NAMALWA (cell line): ENCODE measurements around the gene PDGFD.
A peak's percentile ranks its signal among the peaks of the same experiment; 100 is the strongest.

Experiments
- DNase-seq: peaks from one replicate; pipeline ENCODE4 v3.0.0-alpha.2; 2015; ENCODE audit warnings: low spot score

The PDGFD gene

DNA sequence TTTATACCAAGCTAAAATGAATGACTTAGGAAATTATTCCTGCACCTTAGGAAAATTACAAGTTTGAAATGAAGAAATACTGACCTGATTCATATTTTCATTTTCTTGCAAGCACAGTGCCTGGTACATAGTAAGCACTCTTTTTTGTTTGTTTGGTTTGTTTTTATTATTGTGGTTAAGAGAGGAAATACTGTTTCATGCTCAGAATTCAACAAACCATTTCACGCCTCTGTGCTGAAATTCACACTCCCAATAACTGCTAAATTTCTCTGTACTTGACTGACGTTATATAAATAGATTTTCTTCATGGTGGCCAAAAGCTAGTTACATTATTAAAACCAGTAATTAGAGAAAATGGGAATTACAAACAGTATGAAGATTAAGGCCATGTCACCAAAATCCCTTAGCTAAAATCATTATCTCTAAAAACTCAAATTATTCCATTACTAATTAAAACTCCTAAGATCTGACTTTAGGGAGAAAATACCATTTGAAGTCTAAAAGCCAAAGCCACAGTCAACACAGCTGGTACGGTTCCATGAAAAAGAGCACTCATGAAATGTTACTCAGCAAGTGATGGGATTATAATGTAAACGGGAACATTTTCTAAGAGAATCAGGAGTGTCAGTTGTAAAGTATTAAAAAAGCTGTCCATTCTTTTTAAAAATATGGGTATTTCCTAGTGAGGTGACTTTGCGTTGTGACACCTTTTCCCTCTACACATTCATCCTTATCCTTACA, 205.3 kb downstream of the PDGFD start:
- no peak for DNase-seq

DNA sequence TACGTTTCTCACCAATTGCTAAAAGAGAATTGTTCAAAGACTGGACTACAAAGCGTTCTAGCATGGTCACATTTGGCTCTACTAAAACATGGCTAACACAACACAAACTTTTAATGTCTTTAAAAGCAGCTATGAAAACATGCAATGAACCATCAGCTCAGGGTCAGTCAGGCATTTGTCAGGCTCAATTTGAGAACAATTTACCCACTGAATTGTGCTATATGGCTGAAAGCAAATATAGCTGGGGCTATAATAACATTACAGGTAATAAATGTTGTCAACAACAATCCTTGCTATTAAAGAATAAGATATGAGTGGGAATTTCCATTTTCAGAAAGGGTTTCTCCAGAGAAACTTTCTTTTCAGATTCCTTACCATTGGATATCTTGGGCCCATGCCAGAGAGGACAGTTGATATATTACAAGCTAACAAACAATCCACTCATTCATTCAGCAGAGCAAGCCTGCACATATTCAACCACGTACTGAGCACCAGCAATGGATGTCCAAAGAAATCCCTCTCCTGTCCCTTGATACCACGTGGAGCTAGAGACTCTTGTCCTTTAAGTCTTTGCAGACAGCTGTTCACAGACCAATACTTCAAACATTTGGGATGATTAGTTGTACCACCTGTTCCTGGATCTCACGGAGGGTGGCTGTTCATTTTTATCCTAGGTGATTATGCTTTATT, 210.0 kb downstream of the PDGFD start:
- no peak for DNase-seq

DNA sequence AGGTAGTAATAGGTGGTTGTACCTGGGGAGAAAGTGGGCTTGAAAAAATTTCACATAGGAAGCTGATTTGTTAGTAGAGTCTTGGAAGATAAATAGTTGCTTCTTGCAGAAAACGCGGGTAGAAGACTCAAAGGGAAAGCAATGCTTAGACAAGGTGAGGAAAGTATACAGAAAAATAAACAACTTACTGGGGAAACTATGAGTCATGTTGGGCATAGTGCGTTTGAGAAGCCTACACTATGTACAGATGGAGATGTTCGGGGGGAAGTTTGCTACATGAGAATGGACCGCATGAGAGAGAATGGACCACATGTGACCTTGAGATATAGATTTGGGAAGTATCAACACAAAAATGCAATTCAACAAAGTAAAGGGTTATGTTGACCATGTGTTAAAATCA, 214.2 kb downstream of the PDGFD start:
- no peak for DNase-seq

DNA sequence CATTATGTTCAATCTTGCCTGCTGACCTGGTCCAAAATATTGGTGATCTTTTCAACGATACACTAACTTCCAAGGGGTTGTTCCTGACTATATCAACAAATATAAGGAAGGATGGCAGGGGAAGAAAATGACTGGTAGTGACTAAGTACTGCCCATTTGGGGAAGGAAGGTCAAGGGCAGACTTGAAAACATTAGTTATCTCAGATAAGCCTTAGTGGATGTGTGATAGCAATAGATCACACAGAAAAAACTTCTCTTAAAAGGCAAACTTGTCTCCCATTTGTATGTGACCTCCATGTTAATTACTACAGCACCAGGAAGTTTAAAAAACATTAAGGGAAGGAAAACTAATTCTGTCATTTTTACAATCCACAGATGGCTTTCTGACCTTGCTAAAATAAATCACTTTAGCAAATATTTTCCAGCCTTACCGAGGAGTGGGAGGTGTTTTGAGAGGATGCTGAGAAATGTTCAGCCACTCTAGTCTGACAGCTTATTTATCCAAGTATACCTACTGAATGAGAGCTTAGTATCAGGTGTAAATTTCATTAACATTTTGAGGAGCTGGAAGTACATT, 215.7 kb downstream of the PDGFD start:
- DNase-seq: no peak

DNA sequence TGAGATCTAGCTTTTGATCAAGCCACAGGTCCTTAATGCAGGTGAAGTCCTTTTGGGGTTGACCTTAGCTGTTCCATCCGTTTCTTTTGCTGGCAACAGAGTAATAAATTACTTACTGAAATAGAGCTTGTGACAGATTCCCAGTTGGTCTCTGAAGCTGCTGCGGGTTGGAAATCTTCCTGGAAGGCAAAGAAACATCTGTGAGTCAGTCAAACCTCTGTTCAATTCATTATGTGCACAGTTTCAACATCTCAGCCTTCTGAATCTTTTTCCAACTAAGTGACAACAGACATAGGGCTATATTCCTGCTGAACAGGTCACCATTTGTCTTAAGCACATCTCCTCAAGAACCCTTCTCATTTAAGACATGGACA, 216.4 kb downstream of the PDGFD start:
- DNase-seq: no peak

DNA sequence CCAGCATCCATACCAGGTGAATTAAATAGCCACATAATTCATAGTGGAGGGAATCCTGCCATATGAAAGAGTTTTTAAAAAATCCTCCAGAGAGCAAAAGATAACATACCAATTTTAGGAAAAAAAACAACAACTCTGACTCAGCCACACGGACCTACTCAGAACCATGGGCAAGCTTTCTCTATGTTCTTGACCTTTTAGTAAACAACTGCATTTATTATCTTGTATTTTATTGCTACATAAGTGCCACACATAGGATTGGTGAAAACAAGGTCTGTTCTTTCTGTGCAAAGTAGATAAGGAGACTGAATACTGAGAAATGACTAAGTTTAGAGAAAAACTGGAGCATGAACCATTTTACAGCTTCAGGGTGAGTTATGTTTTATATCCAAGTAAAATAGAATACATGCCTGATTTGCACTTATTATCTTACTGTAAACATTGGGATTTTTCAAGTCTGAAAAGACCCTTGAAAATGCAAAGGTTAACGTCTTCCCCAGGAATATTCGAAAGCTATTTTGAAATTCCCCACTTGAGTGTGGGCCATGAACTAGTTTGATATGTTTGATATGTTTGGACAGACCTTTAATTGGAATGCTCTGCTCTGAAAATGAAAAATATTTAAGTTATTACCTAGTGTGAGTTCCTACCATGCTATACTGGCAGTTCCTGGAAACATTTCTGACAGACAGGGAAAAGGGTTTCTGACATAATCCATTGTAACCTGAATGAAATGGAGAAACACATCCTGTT, 217.0 kb downstream of the PDGFD start:
- no peak for DNase-seq

DNA sequence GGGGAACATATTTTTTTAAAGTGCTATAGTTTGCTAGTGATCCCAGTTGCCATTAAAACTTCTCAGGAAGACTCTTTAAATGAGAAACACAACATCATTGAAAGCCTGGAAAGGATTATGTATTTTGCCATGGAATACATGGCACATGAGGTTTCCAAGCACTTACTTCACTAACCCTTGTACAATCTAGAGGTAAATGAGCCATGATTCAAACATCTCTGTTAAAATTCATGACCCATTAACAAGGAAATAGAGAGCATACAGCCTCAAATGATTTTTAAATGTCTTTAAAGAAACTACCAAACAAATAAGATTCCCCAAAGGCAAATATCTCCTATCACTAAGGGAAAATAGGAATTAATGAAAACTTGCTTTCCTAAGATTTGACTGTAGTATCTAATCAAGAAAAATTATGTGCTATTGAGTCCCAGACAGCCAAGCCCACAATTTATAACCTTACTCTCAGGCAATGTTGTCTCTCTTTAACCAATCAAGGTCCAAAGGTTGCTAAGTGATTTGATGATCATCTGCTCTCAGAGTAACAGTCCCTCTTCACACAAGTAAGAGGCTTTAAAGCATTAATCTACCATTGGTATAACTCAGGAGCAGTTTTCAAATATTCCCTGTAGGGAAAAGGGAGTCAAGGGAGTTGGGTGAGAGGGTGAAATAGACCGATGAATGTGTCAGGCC, 219.6 kb downstream of the PDGFD start:
- no peak for DNase-seq

DNA sequence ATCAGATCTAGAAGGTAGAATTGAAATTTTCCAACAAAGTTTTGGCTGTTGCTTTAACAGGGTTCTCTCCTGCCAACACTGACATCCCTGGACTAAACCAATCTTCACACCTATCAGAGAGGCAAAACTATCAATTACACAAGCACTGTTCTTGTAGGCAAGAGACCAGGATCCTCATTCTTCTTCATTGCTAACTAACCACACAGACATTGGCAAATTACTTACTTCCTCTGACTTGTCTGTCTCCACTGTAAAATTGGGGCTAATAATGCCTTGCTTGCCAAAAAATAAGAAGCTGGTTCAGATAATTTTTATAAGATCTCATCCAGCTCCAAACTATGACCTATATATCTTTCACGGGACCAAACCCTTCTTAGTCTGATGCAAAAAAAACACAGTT, 221.3 kb downstream of the PDGFD start:
- no peak for DNase-seq

DNA sequence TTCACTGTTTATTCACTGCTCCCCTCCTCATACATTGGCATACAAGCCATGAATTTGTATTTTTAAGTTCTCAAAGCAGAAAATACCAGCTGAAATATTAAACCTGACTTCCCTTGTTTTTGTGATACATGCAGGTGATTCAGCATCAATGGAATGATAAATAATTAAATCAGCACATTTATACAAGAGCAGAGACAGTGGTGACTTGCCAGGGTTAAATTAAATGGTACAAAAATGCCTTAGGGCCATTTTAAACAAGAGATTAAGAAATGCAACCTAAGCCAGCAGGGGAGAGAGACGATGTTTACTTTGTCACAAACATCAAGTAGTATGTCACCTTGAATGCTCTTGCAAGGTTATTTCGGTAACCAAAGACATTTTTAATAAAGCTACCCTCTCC, 223.4 kb downstream of the PDGFD start:
- no peak for DNase-seq

DNA sequence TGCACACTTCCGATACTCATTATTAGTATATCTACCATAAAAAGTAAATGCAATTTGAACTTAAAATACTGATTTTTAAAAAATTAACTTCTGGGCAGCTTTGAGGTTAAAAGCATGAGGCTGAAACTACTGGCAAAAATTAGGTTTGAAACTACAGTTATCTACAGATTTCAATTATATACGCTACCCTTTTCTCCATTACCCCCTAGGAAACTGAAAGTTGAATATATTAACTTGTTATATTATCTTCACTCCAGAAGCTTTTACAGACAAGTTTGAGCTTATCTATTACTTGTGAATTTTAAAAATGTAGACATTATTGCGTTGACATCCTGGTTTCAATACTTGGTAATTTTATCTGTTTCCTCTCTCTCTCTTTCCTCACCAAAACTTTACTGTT, 224.3 kb downstream of the PDGFD start:
- no peak for DNase-seq

DNA sequence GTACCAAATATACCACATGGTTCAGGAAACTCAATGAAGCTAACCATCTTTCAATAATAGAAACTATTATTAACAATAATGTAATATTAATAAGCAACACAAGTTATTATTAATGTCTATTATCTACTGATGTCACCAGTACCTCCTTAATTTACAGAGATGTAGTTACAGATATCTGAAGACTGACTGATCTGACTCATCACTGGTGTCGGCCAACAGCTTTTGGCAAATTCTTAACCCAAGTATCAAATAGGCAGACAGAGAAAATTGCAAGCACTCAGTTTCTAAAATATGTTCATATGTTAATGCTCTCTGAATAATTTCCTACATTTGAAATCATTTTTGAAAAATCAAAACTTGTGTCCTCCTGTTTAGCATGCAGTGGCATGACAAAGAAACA, 227.9 kb downstream of the PDGFD start:
- no peak for DNase-seq

DNA sequence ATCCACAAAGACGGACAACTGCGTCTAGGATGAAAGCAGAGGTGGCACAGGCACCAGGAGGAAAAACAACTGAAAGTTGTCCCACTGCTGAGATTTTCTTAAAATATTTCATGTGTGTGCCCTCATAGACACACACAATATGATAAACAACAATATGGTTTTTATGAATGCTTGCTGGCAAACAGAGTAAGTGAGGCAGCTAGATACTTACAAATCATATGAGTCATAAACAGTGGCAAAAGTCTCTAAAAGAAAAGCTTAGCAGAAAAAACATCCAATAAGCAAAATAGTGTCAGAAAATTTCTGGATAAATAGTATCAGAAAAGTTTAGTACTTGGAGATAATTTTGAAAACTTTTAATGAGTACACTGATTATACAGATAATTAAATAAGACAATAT, 228.7 kb downstream of the PDGFD start:
- no peak for DNase-seq

DNA sequence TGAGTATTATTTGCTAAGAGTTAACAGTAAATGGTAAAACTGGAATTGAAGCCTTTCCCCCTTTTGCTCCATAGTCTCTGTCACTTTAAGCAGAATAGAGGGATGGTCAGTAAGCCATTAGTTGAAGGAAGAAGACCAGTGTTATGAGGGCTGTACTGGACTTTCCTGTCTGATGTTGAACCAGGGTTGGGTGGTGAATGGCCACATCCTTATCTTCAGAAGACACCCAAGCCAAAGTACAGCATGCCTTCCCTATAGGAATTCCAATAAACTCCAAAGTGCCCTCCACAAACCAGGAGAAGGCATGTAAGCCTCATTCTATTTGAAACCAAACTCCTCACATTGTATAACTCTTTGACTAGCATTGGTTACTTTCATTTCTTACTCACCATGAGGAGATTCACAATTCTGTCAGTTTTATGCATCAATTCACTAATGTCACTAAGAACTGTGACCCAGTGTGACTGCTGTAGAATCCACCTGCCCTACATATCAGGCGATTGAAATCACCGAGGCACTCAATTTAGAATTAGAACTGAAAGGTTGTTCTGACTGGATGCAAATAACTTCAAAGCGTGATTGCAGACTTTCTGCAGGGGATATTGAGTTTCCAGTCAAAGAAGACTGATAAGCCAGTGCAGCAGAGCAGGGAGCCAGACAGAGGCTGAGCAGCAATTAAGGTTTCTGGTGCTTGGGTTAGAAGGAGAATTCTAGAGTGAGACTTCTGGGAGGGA, 234.6 kb downstream of the PDGFD start:
- no peak for DNase-seq

DNA sequence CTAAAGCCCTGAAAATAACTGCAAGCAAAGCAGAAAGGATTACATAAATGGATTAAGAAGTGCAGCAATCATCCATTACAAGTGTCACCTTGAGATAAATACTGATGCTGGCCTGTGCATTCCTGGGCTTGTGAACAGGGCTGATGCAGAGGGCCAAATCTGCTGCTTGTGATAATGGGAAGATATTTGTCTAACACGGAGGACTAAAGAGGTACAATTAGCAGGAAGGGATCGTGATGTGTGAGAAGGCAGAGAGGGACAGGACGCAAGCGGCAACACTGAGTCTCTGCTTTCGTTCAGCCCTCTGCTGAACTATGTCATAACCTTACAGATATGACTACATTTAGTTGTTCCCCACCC, 235.2 kb downstream of the PDGFD start:
- DNase-seq: no peak

DNA sequence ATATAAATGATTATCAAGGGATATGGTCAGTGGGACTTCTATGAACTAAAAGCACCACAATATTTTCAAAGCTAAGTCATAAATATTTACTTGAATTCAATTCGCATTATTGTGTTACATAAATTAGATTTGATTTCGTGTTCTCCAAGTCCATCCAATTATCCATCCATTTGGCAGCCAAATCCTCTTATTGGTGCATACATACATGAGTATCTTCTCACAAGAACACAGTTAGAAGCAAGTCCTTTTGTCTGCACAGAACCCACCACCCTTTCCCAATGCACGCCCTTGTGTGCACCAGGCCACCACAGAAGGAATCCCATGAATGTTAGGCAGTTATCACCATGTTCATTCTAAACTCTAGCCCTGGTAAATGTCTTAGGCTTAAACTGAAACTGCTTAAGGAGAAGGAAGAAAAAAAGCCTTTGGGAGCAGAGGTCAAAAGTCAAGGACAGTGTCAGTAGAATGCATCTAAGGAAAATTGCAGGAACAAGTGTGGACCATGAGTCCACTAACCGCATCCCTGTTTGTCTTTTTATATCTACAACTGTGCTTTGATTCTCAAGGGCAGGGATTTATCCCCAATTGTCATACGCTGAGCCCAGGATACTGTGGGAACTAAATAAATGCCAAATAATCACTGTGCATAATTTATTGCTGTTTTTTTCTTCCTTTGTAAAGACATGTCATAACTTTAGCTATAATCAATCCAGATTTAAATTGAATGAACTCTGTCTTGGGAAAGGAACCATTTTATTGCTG, 235.7 kb downstream of the PDGFD start:
- no peak for DNase-seq

DNA sequence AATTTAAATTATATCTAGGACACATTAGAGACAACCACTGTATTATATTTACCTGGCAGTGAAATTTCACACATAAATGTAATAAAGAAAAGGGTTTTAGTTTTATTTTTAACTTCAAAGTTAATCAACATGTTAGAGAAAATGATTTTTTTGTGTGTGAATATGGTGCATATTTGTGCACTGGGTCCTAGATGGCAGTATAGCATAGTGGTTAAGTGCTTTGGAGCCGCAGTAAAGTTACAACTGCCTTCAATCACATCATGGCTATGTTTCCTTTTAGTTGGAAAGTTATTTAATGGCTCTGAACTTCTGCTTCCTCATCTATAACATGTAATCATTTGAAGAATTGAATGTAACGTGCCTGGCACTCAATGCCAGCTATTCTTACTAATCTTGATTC, 236.4 kb downstream of the PDGFD start:
- DNase-seq: peak; percentile 40

DNA sequence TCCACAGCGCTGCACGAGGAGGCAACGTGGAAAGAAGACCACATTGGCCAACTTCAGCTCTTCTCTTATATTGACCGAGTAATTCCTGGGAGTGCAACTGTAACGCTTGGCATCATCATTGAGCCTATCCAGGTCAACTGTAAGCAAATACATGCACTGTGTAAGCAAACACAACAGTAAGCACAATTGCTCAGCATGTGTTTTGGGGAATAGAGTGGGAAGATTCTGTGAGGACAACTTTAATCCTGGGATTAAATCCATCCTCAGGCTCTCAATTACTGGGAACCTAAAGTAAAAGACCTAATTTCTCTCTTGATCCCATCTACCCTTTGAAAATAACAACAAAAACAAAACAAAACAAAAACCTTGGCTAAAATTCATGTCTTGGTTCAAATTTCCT, 237.0 kb downstream of the PDGFD start:
- DNase-seq: no peak

DNA sequence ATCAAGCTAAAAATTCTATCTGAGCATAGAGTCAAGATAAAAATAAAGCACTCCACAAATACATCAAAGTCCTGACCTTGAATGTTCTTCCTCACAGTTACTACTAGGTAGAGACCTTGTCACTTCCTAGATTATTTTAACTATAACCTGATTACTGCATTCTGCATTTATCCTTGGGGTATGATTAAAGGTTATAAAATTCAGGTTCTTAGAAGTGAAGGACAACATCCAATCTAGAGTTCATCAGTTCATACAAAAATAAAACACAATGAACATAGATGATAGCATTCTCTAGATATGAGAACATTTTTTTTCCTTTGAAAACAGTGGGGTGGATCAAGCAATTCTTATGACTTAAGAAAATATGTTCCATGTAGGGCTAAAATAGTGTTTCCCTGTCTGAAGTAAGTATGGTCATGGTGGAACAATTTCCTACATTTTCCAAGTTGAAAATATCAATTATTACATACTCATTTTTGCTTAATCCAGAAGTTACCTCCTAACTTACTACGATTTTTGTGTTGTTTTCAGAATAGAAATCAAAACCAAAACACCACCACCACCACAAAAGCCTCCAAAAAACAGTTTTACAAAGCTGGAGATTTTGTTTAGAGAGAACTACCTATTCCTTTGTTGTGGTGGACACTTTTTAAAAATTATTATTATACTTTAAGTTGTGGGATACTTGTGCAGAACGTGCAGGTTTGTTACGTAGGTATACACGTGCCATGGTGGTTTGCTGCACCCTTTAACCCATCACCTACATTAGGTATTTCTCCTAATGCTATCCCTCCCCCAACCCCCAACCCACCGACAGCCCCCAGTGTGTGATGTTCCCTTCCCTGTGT, 239.6 kb downstream of the PDGFD start:
- no peak for DNase-seq

DNA sequence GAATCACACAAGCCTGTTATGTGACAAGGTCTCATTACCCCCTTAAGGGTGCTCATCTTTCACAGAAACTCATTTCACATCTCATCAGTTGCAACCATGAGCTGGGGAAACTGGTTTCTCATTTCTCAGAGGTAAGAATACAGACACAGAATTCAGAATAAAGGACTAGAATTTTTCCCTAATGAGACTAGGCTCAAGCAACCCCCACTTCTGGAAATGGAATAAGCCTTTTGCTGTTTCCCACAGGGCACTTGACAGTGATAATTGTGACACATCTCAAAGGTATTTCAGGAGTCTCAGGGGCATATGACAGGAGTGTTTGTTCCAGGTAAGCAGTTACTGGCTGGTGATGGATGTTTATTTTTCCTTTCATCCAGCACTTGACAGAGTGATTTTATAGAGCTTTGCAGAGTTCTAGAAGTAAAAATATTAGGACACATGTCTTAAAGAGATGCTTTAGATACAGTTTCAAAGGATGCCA, 240.5 kb downstream of the PDGFD start:
- no peak for DNase-seq

DNA sequence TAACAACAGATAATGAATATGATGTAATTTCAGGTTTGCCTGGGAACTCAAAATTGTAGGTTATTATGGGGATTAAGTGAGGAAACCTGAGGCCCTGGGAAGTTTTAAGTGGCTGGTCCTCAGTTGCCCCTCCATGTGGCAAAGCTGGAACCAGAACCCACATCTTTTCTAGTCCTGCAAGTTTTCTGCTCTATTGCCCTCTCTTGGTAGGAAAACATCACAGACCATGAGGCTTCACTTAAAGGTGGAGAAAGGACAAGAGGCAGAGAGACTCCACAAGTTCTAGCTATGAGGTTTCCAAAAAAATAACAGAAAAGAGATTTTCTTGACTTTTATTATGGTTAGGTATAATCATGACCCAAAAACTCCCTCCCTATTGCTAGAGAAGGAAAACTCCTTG, 243.0 kb downstream of the PDGFD start:
- no peak for DNase-seq
